SK-N-SH (cell line): ENCODE measurements around the gene COL25A1.

ENCODE experiments used
- CTCF ChIP-seq: fragments of 200-600 bp; sonication (generic); IDR thresholded peaks from 2 replicates; pipeline ENCODE4 v1.6.1; 2017; ENCODE audit warnings: antibody characterized with exemption, mild to moderate bottlenecking, moderate library complexity
- ELF1 ChIP-seq: IDR thresholded peaks from 2 replicates; pipeline ENCODE4 v1.4.0; 2012
- EP300 ChIP-seq, 2 experiments: IDR thresholded peaks; 2 replicates each; pipeline versions ENCODE4 v1.4.0 to v1.6.1; 2012; ENCODE audit warnings: borderline replicate concordance in 1 of 2, low read depth in 1 of 2, low read length in 1 of 2
- JUND ChIP-seq: IDR thresholded peaks from 2 replicates; pipeline ENCODE4 v1.4.0; 2012
- MXI1 ChIP-seq: IDR thresholded peaks from 2 replicates; pipeline ENCODE4 v1.6.1; 2012; ENCODE audit warnings: mild to moderate bottlenecking, low read depth, low read length, improper control_type of control experiment
- NRF1 ChIP-seq: IDR thresholded peaks from 2 replicates; pipeline ENCODE4 v1.6.1; 2012; ENCODE audit warnings: low read depth, mild to moderate bottlenecking, low read length
- POLR2AphosphoS5 ChIP-seq: IDR thresholded peaks from 2 replicates; pipeline ENCODE4 v1.6.1; 2012; ENCODE audit warnings: low read depth, low read length
- RAD21 ChIP-seq: IDR thresholded peaks from 2 replicates; pipeline ENCODE4 v1.6.1; 2012; ENCODE audit warnings: mild to moderate bottlenecking, low read length
- REST ChIP-seq: IDR thresholded peaks from 2 replicates; pipeline ENCODE4 v1.6.1; 2012; ENCODE audit warnings: mild to moderate bottlenecking, low read depth, low read length, moderate library complexity
- RFX5 ChIP-seq: IDR thresholded peaks from 2 replicates; pipeline ENCODE4 v1.6.1; 2012; ENCODE audit warnings: mild to moderate bottlenecking, improper control_type of control experiment, low read length
- TCF12 ChIP-seq: IDR thresholded peaks from 2 replicates; pipeline ENCODE4 v1.4.0; 2012

- TF ChIP-seq CTCF (no peak), JUND (no peak), ELF1 (no peak), EP300 (IDR thresholded peaks at IDR 0.05; ENCODE audit: borderline replicate concordance in 1 of 2, low read depth in 1 of 2, low read length in 1 of 2) (no peak), NRF1 (no peak), MXI1 (no peak), RFX5 (no peak), POLR2AphosphoS5 (no peak), REST (no peak), TCF12 (no peak), RAD21 (no peak)
Observed at GRCh38 chr4:109290918-109291317, 11.5 kb downstream of the COL25A1 start.
